Prostate gland (tissue), 2 donors: Measurements from ENCODE around the gene PDE12. TPM values are rescaled to one million over a fixed set of nuclear protein-coding genes. Genes with fewer than 3 reads are reported as not detected.

ENCODE experiments used
- DNase-seq: peaks from one replicate; pipeline ENCODE4 v3.0.0-alpha.2; 2019; ENCODE audit warnings: low spot score
- H3K27ac ChIP-seq, 2 donors: fragments of 200-600 bp; sonication (generic); 2 replicates each; pipeline ENCODE4 v1.5.1; 2017 to 2019
- H3K27me3 ChIP-seq: fragments of 200-600 bp; sonication (generic); replicated peaks from 2 replicates; pipeline ENCODE4 v1.5.1; 2019; ENCODE audit not compliant: insufficient read depth
- H3K36me3 ChIP-seq, 2 donors: fragments of 200-600 bp; sonication (generic); 1 replicate in 1 of 2; 2 replicates in 1 of 2; pipeline versions ENCODE4 v1.5.1 to v1.8.1; 2017 to 2019
- H3K4me1 ChIP-seq: fragments of 200-600 bp; sonication (generic); replicated peaks from 2 replicates; pipeline ENCODE4 v1.5.1; 2019
- H3K4me3 ChIP-seq, 2 donors: fragments of 200-600 bp; sonication (generic); 2 replicates each; pipeline ENCODE4 v1.5.1; 2017 to 2019
- H3K9me3 ChIP-seq: fragments of 200-600 bp; sonication (generic); 2 replicates; pipeline ENCODE4 v1.5.1; 2017
- CTCF ChIP-seq, 4 experiments: fragments of 200-600 bp in 2 of 4; fragments of 450-650 bp in 2 of 4; sonication (generic) in 2 of 4; IDR thresholded peaks; 1 replicate in 3 of 4; 2 replicates in 1 of 4; pipeline ENCODE4 v1.5.1; 2016 to 2019; ENCODE audit warnings: antibody characterized with exemption in 4 of 4, mild to moderate bottlenecking in 2 of 4, moderate library complexity in 2 of 4
- POLR2A ChIP-seq: fragments of 450-650 bp; IDR thresholded peaks from one replicate; pipeline ENCODE4 v1.6.1; 2016; ENCODE audit warnings: antibody characterized with exemption, mild to moderate bottlenecking
- POLR2AphosphoS5 ChIP-seq: sonication (generic); formaldehyde crosslinking; IDR thresholded peaks from one replicate; pipeline ENCODE4 v1.6.1; 2017; ENCODE audit warnings: antibody characterized with exemption
- WGBS: methylation state at CpG from one replicate; pipeline ENCODE4 v1.1.5; 2018; 5-methylcytosine and 5-hydroxymethylcytosine counted together
- intact Hi-C: fragments of 100-400 bp; cut with DNase I; formaldehyde crosslinking; loops from one replicate; pipeline ENCODE4 v1.14.2; 2022
- total RNA-seq, 2 donors: library from RNA; depleted of rRNA; stranded (reverse); fragments of >200 nt; gene quantifications; one replicate each; pipeline ENCODE4 v1.1.0, GENCODE V29; 2016

Gene PDE12
- total RNA-seq, 2 donors from 2014 or later = 22.8 to 23.3 TPM

GRCh38 chr3:57570878-57571277, 14.8 kb downstream of the PDE12 start:
- H3K27ac ChIP-seq = no peak overlapping the region
- no peak for TF ChIP-seq POLR2A
- TF ChIP-seq CTCF (IDR thresholded peaks at IDR 0.05) = no peak
- no peak for TF ChIP-seq POLR2AphosphoS5
- no peaks in the 10 kb centered on the region for H3K27me3 ChIP-seq
- intact Hi-C loops = no loop called here
- no peaks in the 10 kb centered on the region for H3K9me3 ChIP-seq
- H3K4me1 ChIP-seq = no peaks in the 10 kb centered on the region
- no peak for DNase-seq
- no peak overlapping the region for H3K4me3 ChIP-seq
- peaks cover 0 to 4% of the 10 kb centered on the region in 2 donors for H3K36me3 ChIP-seq
- 100% methylated on average over 2 of the region's 2 CpGs for WGBS

DNA sequence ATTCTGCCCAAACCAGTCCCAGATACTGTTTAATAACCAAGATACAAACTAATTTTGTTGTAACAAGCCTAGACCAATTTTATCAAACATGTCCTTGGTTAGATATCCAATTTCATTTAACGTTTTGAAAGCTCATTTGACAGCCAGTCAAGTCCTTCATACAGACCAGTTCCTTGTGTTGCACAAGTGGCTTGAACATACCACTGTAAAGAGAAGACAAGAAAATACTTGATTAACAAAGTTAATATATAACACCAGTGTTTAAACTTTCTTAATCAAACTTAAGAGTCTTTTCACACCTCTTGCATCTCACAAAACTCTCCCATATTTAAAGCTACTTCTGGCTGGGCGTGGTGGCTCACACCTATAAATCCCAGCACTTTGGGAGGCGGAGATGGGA, 16.0 kb downstream of the PDE12 start:
- no peak for TF ChIP-seq POLR2AphosphoS5
- no peak for TF ChIP-seq CTCF (IDR thresholded peaks at IDR 0.05)
- TF ChIP-seq POLR2A = no peak
- WGBS = 70% methylated on average over 3 of the region's 3 CpGs
- Histone ChIP-seq H3K4me1 (no peaks in the 10 kb centered on the region), H3K9me3 (no peaks in the 10 kb centered on the region), H3K4me3 (no peak overlapping the region), H3K27me3 (no peaks in the 10 kb centered on the region), H3K27ac (no peak overlapping the region), H3K36me3 (peaks cover 0 to 4% of the 10 kb centered on the region in 2 donors)
- DNase-seq = no peak
- intact Hi-C loops = no loop called here

- TF ChIP-seq POLR2AphosphoS5 (no peak), POLR2A (no peak), CTCF (IDR thresholded peaks at IDR 0.05) (no peak)
- Histone ChIP-seq H3K4me3 (no peak overlapping the region), H3K9me3 (no peaks in the 10 kb centered on the region), H3K27me3 (no peaks in the 10 kb centered on the region), H3K27ac (no peak overlapping the region), H3K36me3 (peaks cover 0 to 4% of the 10 kb centered on the region in 2 donors), H3K4me1 (no peaks in the 10 kb centered on the region)
- intact Hi-C loops = no loop called here
- no peak for DNase-seq
- 68% methylated on average over 3 of the region's 3 CpGs for WGBS
Observed at GRCh38 chr3:57575966-57576626, 20.0 kb downstream of the PDE12 start.

DNA sequence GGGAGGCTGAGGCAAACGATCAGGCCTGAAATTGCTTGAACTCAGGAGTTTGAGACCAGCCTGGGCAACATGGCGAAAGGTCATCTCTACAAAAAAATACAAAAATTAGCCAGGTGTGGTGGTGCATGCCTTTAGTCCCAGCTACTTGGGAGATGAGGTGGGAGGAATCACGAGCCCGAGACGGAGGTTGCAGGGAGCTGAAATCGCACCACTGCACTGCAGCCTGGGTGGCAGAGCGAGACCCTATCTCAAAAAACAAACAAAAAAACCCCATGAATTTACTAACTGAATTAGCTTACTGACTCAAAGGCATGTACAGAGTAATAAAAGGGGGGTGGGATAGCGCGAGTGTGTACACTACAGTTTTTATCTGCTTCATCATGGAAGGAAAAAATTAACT, 21.7 kb downstream of the PDE12 start:
- peaks cover 0 to 4% of the 10 kb centered on the region in 2 donors for H3K36me3 ChIP-seq
- intact Hi-C loops = no loop called here
- H3K4me1 ChIP-seq = no peaks in the 10 kb centered on the region
- no peak overlapping the region for H3K27ac ChIP-seq
- WGBS = 86% methylated on average over 9 of the region's 9 CpGs
- H3K4me3 ChIP-seq = no peak overlapping the region
- no peak for DNase-seq
- no peaks in the 10 kb centered on the region for H3K9me3 ChIP-seq
- no peak for TF ChIP-seq POLR2AphosphoS5
- TF ChIP-seq CTCF (IDR thresholded peaks at IDR 0.05) = no peak
- no peak for TF ChIP-seq POLR2A
- H3K27me3 ChIP-seq = no peaks in the 10 kb centered on the region

DNA sequence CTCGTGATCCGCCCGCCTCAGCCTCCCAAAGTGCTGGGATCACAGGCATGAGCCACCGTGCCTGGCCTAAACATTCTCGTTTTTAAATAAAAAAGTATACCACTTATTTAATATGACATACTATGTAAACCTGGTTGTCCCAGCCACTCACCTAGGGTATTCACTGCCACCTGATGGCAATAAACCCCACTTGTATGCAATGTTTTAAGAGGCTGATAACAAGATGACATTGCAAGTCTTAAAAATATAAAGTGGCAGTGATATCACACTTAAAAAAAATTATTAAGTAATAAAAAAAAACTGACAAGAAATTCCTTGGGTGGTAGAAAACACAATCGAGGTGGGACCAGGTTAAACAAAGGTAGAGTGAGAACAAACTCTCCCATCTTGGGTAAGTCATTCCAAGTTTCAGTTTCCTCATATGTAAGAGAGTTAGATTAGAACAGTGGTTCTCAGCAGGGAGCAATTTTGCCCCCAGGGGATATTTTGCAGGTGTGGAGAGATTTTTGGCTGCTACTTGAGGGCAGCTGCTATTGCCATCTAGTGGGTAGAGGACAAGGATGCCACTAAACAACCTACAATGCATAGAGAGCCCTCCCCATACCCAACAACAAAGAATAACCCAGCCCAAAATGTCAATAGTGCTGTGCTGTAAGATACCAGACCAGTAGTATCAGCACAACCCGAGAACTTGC, 26.5 kb downstream of the PDE12 start:
- Histone ChIP-seq H3K27ac (no peak overlapping the region), H3K9me3 (no peaks in the 10 kb centered on the region), H3K4me1 (no peaks in the 10 kb centered on the region), H3K36me3 (no peaks in the 10 kb centered on the region), H3K27me3 (no peaks in the 10 kb centered on the region), H3K4me3 (no peak overlapping the region)
- intact Hi-C loops = no loop called here
- no peak for DNase-seq
- WGBS = 82% methylated on average over 7 of the region's 7 CpGs
- TF ChIP-seq CTCF (IDR thresholded peaks at IDR 0.05) (peak in 1 of 4 experiments; percentile 25), POLR2A (no peak)
